Measurements from ENCODE around the gene PXN.
"Not testable (repeated sequence)": the region's sequence is repeated elsewhere in the genome, so short reads cannot be mapped to it uniquely, and the experiment has no call there.

PXN gene

GRCh38 chr12:120224304-120225199 is 41.0 kb downstream of the PXN start:
- no peak for DNase-seq

- no peak for DNase-seq
Measured at GRCh38 chr12:120223458-120224303, 41.8 kb downstream of the PXN start.

- DNase-seq, result no peak
Measured at GRCh38 chr12:120222288-120222832, 43.2 kb downstream of the PXN start.

GRCh38 chr12:120221576-120221900 is 44.0 kb downstream of the PXN start:
- DNase-seq, result no peak

- no peak for DNase-seq
Measured at GRCh38 chr12:120220838-120221575, 44.5 kb downstream of the PXN start.

GRCh38 chr12:120218680-120219606 is 46.6 kb downstream of the PXN start:
- no peak for DNase-seq

- DNase-seq, result no peak
Measured at GRCh38 chr12:120216742-120217605, 48.6 kb downstream of the PXN start.

GRCh38 chr12:120215766-120216735 is 49.5 kb downstream of the PXN start:
- no peak for DNase-seq

- no peak for DNase-seq
Measured at GRCh38 chr12:120215357-120215735, 50.2 kb downstream of the PXN start.

GRCh38 chr12:120214626-120215356 is 50.7 kb downstream of the PXN start:
- DNase-seq, result no peak

GRCh38 chr12:120213758-120214157 is 51.8 kb downstream of the PXN start:
- DNase-seq, result no peak

GRCh38 chr12:120213182-120213581 is 52.3 kb downstream of the PXN start:
- DNase-seq, result not testable (repeated sequence)

GRCh38 chr12:120212301-120212700 is 53.2 kb downstream of the PXN start:
- no peak for DNase-seq

- no peak for DNase-seq
Measured at GRCh38 chr12:120211904-120212283, 53.6 kb downstream of the PXN start.

GRCh38 chr12:120211243-120211903 is 54.2 kb downstream of the PXN start:
- no peak for DNase-seq

- DNase-seq, result no peak
Measured at GRCh38 chr12:120209851-120210250, 55.7 kb downstream of the PXN start.

- no peak for DNase-seq
Measured at GRCh38 chr12:120207227-120207626, 58.3 kb downstream of the PXN start.

GRCh38 chr12:120206781-120207180 is 58.7 kb downstream of the PXN start:
- DNase-seq, result not testable (repeated sequence)
